GOT3 (cell line): ENCODE measurements around the gene ARHGDIG.

ENCODE experiments used
- DNase-seq: peaks from one replicate; lab custom pipeline; 2025; ENCODE audit warnings: mixed read lengths; lab: John Stamatoyannopoulos, UW

ARHGDIG gene

GRCh38 chr16:280991-281659 is 734 bp downstream of the ARHGDIG start:
- DNase-seq, result no peak

- DNase-seq, result no peak
These were observed 1.4 kb downstream of the ARHGDIG start for GRCh38 chr16:281660-282255.

- DNase-seq, result no peak
These were observed 2.1 kb downstream of the ARHGDIG start for GRCh38 chr16:282491-282890.

DNA sequence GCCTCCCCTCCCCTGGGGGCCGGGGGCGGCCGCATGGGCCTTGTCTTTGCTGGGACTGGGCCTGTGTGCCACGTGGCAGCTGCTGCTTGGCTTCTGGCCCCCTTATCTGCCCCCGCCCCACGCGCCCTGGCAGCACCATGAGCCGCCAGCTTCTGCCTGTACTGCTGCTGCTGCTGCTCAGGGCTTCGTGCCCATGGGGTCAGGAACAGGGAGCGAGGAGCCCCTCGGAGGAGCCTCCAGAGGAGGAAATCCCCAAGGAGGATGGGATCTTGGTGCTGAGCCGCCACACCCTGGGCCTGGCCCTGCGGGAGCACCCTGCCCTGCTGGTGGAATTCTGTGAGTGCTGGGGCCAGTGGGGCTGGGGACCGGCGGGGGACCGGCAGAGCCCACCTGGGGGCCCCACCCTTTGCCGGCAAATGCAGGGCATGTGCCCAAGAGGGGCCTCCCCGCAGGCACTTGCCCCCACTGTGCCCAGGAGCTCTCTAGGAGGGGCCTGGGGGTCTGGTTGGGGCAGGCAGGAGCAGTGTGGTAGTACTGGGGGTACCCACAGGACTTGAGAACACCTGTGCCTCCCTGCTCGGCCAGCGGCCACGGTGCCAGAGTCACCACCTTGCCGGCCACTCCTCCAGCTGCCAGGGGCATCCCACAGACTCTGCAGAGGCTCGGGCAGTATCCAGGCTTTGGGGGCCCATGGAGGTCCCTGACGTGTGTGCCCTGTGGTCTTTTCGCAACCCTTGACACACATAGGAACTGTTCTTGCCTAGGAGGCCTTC is 2.8 kb downstream of the ARHGDIG start, which contains the start of gene PDIA2:
Gene PDIA2 (plus strand): TSS at position 132 of the 773 bp plus-strand sequence. CDS start 6 bp downstream, at position 138.
- DNase-seq, result no peak

GRCh38 chr16:284204-285120 is 4.1 kb downstream of the ARHGDIG start:
- DNase-seq, result no peak

DNA sequence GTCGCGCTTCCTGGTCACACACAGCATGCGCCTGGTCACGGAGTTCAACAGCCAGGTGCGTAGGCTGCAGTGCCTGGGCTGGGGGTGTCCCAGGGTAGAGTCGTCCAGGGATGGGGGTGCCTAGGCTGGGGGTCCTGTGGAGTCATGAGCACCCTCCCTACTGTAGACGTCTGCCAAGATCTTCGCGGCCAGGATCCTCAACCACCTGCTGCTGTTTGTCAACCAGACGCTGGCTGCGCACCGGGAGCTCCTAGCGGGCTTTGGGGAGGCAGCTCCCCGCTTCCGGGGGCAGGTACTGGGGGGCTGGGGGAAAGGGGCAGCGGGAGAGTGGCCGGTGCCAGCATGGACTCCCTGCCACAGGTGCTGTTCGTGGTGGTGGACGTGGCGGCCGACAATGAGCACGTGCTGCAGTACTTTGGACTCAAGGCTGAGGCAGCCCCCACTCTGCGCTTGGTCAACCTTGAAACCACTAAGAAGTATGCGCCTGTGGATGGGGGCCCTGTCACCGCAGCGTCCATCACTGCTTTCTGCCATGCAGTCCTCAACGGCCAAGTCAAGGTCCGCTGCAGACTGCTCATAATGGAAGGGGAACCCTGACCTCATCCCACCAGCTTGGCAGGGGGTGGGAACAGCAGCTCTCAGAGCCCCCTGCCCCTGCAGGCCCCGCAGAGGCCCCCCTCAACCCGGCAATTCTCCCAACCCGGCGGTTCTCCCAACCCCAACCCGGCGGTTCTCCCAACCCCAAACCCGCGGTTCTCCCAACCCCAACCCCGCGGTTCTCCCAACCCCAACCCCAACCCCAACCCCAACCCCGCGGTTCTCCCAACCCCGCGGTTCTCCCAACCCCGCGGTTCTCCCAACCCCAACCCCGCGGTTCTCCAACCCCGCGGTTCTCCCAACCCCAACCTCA is 5.0 kb downstream of the ARHGDIG start:
- DNase-seq, result no peak

DNA sequence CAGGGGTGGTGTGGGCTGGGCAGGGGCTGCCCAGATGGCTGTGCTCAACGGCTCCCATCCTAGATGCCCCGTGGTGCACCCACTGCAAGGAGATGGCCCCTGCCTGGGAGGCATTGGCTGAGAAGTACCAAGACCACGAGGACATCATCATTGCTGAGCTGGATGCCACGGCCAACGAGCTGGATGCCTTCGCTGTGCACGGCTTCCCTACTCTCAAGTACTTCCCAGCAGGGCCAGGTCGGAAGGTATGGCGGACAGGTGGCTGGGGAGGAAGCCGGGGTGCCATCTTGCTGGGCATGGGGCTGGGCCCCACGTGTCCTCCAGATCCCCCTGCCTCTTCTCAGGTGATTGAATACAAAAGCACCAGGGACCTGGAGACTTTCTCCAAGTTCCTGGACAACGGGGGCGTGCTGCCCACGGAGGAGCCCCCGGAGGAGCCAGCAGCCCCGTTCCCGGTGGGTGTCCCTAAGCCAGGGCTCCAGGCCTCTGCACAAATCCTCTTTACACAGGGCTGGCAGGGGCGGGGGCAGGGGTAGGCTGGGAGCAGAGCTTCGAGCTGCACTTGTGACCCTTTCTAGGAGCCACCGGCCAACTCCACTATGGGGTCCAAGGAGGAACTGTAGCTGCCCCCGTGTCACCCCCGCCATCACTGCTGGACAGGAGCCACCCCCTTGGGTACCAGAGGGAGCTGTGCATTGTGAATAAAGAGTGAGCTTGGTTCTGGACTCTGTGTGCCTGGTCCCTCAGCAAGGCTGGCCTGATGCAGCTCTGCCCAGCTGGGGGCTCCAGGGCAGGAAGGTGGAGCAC is 6.3 kb downstream of the ARHGDIG start:
- no peak for DNase-seq

DNA sequence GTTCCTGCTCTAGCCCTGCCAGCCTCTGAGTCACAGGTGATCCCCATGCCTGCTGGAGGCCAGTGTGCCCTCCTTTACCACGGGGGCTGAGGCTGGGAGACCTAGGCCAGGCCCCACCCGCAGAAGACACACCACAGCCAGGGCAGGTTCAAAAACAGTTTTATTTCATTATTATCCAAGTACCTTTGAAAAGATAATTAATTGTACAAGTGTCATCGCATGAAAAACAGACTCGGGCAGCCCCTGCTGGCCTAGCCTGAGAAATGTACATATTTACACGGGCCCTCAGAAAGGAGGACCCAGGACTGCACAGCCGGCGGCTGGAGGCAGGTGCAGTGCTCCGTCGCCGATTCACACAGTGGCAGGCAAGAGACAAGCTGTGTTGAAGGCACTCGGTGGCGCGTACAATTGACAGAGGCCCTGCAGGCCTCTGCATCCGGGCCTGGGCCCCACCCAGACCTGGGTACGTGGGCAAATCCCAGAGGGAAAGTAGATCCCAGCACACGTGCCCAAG is 7.0 kb downstream of the ARHGDIG start:
- DNase-seq, result no peak

GRCh38 chr16:287981-288920 is 7.9 kb downstream of the ARHGDIG start:
- no peak for DNase-seq

GRCh38 chr16:289395-289997 is 9.1 kb downstream of the ARHGDIG start:
- DNase-seq, result no peak

- DNase-seq, result no peak
These were observed 9.8 kb downstream of the ARHGDIG start for GRCh38 chr16:290015-290680.

- no peak for DNase-seq
These were observed 10.5 kb downstream of the ARHGDIG start for GRCh38 chr16:290681-291405.

DNA sequence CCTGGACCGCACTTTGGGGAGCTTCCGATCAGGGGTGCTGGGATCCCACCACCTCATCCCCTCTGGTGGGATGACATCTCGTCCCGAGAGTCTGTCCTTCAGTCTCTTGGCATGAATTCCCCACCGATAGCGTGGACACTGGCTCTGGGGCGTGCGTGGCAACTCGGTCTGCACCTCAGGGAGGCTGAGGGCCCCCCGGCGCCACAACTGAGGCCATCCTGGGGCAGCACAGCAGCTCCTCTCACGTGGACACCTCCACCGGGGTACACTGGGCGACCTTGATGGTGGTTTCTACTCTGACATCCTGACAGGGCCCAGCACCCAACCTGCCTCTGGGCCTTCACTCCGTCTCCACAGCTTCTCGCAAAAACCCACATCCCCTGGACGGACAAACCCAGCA is 11.1 kb downstream of the ARHGDIG start:
- DNase-seq, result no peak

DNA sequence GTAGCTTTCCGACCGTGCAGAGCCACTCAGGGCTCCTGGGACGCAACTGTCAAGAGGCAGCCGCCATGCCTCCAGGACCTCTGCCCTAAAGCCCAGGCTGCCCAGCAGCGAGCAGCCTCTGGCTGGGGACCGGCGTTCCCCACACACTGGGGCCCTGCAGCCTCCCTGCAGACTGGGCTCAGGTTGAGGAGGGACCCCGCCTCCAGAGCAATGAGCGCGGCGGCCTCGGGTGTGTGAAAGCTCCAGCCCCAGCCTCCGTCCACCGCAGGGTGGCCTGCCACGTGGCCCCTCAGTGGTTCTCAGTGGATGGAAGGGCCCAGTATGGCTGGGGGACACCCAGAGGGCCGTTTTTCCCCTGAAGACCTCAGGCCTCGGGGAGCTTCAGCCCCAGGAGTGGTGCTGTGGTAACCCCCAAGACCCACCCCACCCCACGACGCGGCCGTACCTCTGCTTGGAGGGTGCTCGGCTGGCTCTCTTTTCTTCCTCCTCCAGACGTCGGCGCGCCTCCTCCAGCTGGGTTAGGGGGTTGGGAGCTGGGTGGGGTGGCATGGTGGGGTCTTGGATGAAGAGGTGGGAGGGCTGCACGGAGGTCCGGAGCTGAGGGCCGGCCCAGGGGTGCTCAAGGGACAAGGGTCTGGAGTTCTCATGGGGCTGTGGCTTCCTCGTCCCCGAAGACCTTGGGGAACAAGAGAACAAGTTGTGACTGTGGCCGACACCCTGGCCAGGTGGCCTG is 12.8 kb downstream of the ARHGDIG start:
- DNase-seq, result no peak

DNA sequence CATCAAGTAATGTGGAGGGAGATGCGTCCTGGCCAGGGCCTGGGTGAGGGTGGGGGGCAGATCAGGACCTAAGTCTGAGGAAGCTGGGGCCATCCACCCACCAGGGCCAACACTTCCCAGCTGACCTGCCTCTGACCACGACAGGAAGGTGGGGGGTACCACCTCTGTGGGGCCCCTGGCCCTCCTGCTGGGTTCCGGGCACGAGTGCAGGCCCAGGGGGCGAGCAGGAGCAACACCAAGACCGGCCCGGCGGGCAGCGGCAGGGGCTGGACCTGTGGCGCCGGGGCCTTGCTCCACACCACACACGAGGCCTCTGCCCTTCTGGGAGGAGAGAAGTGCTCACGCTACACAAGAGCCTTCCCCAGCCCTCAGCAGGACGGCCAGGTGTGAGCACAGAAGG is 15.9 kb downstream of the ARHGDIG start:
- no peak for DNase-seq

GRCh38 chr16:296806-297510 is 16.6 kb downstream of the ARHGDIG start:
- no peak for DNase-seq
